ENCODE results near the gene ARHGAP26. TPM values are rescaled to one million over a fixed set of nuclear protein-coding genes. Genes with fewer than 3 reads are reported as not detected.
A peak's percentile ranks its signal among the peaks of the same experiment; 100 is the strongest.

ARHGAP26 gene
- total and polyA plus RNA-seq, 10 donors, result 4.2 to 148 (median 55.5) TPM

- H3K36me3 ChIP-seq, result no peaks in the 10 kb centered on the region
- 62 to 75% (median 71%) methylated on average over 13 of the region's 13 CpGs for WGBS, 5 donors
- no peak for TF ChIP-seq POLR2A (IDR thresholded peaks at IDR 0.05)
- no peak for TF ChIP-seq CTCF (IDR thresholded peaks at IDR 0.05 in 8 of 11, conservative IDR thresholded peaks at IDR 0.05 in 3 of 11)
- no peak for TF ChIP-seq POLR2AphosphoS5 (IDR thresholded peaks at IDR 0.05)
- intact Hi-C loops (cut with DNase I; ENCODE audit: low total_unique reads), result no loop called here
- no peaks in the 10 kb centered on the region for H3K27me3 ChIP-seq (replicated peaks in 1 of 7)
- no peak for DNase-seq
- H3K9me3 ChIP-seq, result no peaks in the 10 kb centered on the region
- no peak overlapping the region for H3K27ac ChIP-seq
- peaks cover 0 to 92% (median 32%) of the 10 kb centered on the region in 6 donors for H3K4me1 ChIP-seq
- no peak overlapping the region for H3K4me3 ChIP-seq
Observed at GRCh38 chr5:142825378-142826089, 55.4 kb downstream of the ARHGAP26 start.

GRCh38 chr5:142826093-142826492 lies 55.9 kb downstream of the ARHGAP26 start:
- Histone ChIP-seq H3K4me1 (peaks cover 0 to 93% (median 34%) of the 10 kb centered on the region in 6 donors), H3K27me3 (replicated peaks in 1 of 7) (no peaks in the 10 kb centered on the region), H3K36me3 (no peaks in the 10 kb centered on the region), H3K27ac (no peak overlapping the region), H3K9me3 (no peaks in the 10 kb centered on the region), H3K4me3 (no peak overlapping the region)
- no peak for TF ChIP-seq POLR2AphosphoS5 (IDR thresholded peaks at IDR 0.05)
- TF ChIP-seq CTCF (IDR thresholded peaks at IDR 0.05 in 8 of 11, conservative IDR thresholded peaks at IDR 0.05 in 3 of 11), result no peak
- TF ChIP-seq POLR2A (IDR thresholded peaks at IDR 0.05), result no peak
- WGBS, 5 donors, result 69 to 84% (median 78%) methylated on average over 5 of the region's 5 CpGs
- DNase-seq, result no peak
- intact Hi-C loops (cut with DNase I; ENCODE audit: low total_unique reads), result no loop called here

- Histone ChIP-seq H3K9me3 (no peaks in the 10 kb centered on the region), H3K36me3 (no peaks in the 10 kb centered on the region), H3K27ac (peak overlapping the region in 6 of 8 donors; percentile 1 to 76 (median 39)), H3K27me3 (replicated peaks in 1 of 7) (no peaks in the 10 kb centered on the region), H3K4me3 (no peak overlapping the region), H3K4me1 (peaks cover 0 to 91% (median 33%) of the 10 kb centered on the region in 6 donors)
- intact Hi-C loops (cut with DNase I; ENCODE audit: low total_unique reads), result no loop called here
- TF ChIP-seq CTCF (IDR thresholded peaks at IDR 0.05 in 8 of 11, conservative IDR thresholded peaks at IDR 0.05 in 3 of 11) (no peak), POLR2AphosphoS5 (IDR thresholded peaks at IDR 0.05) (peak in 1 of 3 donors; percentile 16)
- WGBS, 5 donors, result 38 to 71% (median 56%) methylated on average over 3 of the region's 3 CpGs
- no peak for DNase-seq
Observed at GRCh38 chr5:142826741-142827492, 56.7 kb downstream of the ARHGAP26 start.

GRCh38 chr5:142827934-142828576 lies 57.9 kb downstream of the ARHGAP26 start:
- Histone ChIP-seq H3K9me3 (no peaks in the 10 kb centered on the region), H3K4me1 (peaks cover 0 to 90% (median 27%) of the 10 kb centered on the region in 6 donors), H3K4me3 (no peak overlapping the region), H3K27ac (peak overlapping the region in 1 of 8 donors; percentile 76), H3K27me3 (replicated peaks in 1 of 7) (no peaks in the 10 kb centered on the region), H3K36me3 (no peaks in the 10 kb centered on the region)
- intact Hi-C loops (cut with DNase I; ENCODE audit: low total_unique reads), result no loop called here
- DNase-seq, result no peak
- no peak for TF ChIP-seq CTCF (IDR thresholded peaks at IDR 0.05 in 8 of 11, conservative IDR thresholded peaks at IDR 0.05 in 3 of 11)
- no peak for TF ChIP-seq POLR2A (IDR thresholded peaks at IDR 0.05)
- no peak for TF ChIP-seq POLR2AphosphoS5 (IDR thresholded peaks at IDR 0.05)
- 90 to 95% (median 92%) methylated on average over 6 of the region's 6 CpGs for WGBS, 5 donors
